Mononuclear cell (primary cell): Measurements from ENCODE around the gene MINDY2. TPM values are rescaled to one million over a fixed set of nuclear protein-coding genes. Genes with fewer than 3 reads are reported as not detected.
"Not testable (repeated sequence)": the region's sequence is repeated elsewhere in the genome, so short reads cannot be mapped to it uniquely, and the experiment has no call there.

ENCODE experiments used
- H3K27me3 ChIP-seq: 2 replicates; pipeline ENCODE4 v1.6.0; 2011; ENCODE audit warnings: low read length, control low read depth; ENCODE audit not compliant: insufficient read depth
- H3K4me1 ChIP-seq: 2 replicates; pipeline ENCODE4 v1.5.1; 2011; ENCODE audit warnings: mild to moderate bottlenecking, low read length, control low read depth; ENCODE audit not compliant: insufficient read depth
- H3K4me3 ChIP-seq: 2 replicates; pipeline ENCODE4 v1.5.1; 2011; ENCODE audit warnings: mild to moderate bottlenecking, low read length, moderate library complexity
- H3K9me3 ChIP-seq: 2 replicates; pipeline ENCODE4 v1.5.1; 2011; ENCODE audit warnings: low read depth, mild to moderate bottlenecking, control low read depth, low read length
- total RNA-seq: library from RNA; depleted of rRNA; stranded (reverse); fragments of >200 nt; gene quantifications from one replicate; pipeline ENCODE4 v1.2.3, GENCODE V29; 2012

Gene MINDY2
- total RNA-seq, 1 donor, result 6.7 TPM

GRCh38 chr15:58876306-58877106 is 105.4 kb downstream of the MINDY2 start:
- Histone ChIP-seq H3K4me3 (no peak overlapping the region), H3K4me1 (peaks cover 8% of the 10 kb centered on the region), H3K9me3 (no peaks in the 10 kb centered on the region), H3K27me3 (no peaks in the 10 kb centered on the region)

- H3K4me3 ChIP-seq, result no peak overlapping the region
- H3K9me3 ChIP-seq, result no peaks in the 10 kb centered on the region
- peaks cover 6% of the 10 kb centered on the region for H3K4me1 ChIP-seq
- H3K27me3 ChIP-seq, result no peaks in the 10 kb centered on the region
Measured at GRCh38 chr15:58877999-58878825, 107.1 kb downstream of the MINDY2 start.

- no peaks in the 10 kb centered on the region for H3K9me3 ChIP-seq
- H3K27me3 ChIP-seq, result no peaks in the 10 kb centered on the region
- H3K4me3 ChIP-seq, result no peak overlapping the region
Measured at GRCh38 chr15:58880320-58880719, 109.2 kb downstream of the MINDY2 start.

GRCh38 chr15:58882243-58882642 is 111.1 kb downstream of the MINDY2 start:
- no peaks in the 10 kb centered on the region for H3K27me3 ChIP-seq
- no peaks in the 10 kb centered on the region for H3K9me3 ChIP-seq
- H3K4me1 ChIP-seq, result peaks cover 9% of the 10 kb centered on the region
- no peak overlapping the region for H3K4me3 ChIP-seq

More at GRCh38 chr15:58880320-58880719, 109.2 kb downstream of the MINDY2 start:
- H3K4me1 ChIP-seq, result peaks cover 9% of the 10 kb centered on the region

GRCh38 chr15:58883926-58884325 is 112.8 kb downstream of the MINDY2 start:
- H3K9me3 ChIP-seq, H3K27me3 ChIP-seq, H3K4me1 ChIP-seq, H3K4me3 ChIP-seq: not testable (repeated sequence)

- Histone ChIP-seq H3K4me3 (no peak overlapping the region), H3K4me1 (peaks cover 9% of the 10 kb centered on the region), H3K9me3 (no peaks in the 10 kb centered on the region), H3K27me3 (no peaks in the 10 kb centered on the region)
Measured at GRCh38 chr15:58886921-58887320, 115.8 kb downstream of the MINDY2 start.

- H3K9me3 ChIP-seq, result no peaks in the 10 kb centered on the region
- H3K27me3 ChIP-seq, result no peaks in the 10 kb centered on the region
- peaks cover 3% of the 10 kb centered on the region for H3K4me1 ChIP-seq
- H3K4me3 ChIP-seq, result no peak overlapping the region
Measured at GRCh38 chr15:58889363-58889762, 118.3 kb downstream of the MINDY2 start.

- Histone ChIP-seq H3K4me3 (no peak overlapping the region), H3K4me1 (no peaks in the 10 kb centered on the region), H3K27me3 (no peaks in the 10 kb centered on the region), H3K9me3 (no peaks in the 10 kb centered on the region)
Measured at GRCh38 chr15:58898150-58898680, 127.1 kb downstream of the MINDY2 start.

GRCh38 chr15:58900631-58901030 is 129.5 kb downstream of the MINDY2 start:
- Histone ChIP-seq H3K4me3 (no peak overlapping the region), H3K9me3 (no peaks in the 10 kb centered on the region), H3K27me3 (no peaks in the 10 kb centered on the region), H3K4me1 (no peaks in the 10 kb centered on the region)

- Histone ChIP-seq H3K4me3 (no peak overlapping the region), H3K27me3 (no peaks in the 10 kb centered on the region), H3K9me3 (no peaks in the 10 kb centered on the region), H3K4me1 (peaks cover 12% of the 10 kb centered on the region)
Measured at GRCh38 chr15:58908550-58909309, 137.6 kb downstream of the MINDY2 start.

- H3K4me1 ChIP-seq, result peaks cover 12% of the 10 kb centered on the region
- H3K27me3 ChIP-seq, result no peaks in the 10 kb centered on the region
- H3K9me3 ChIP-seq, result no peaks in the 10 kb centered on the region
- H3K4me3 ChIP-seq, result no peak overlapping the region
Measured at GRCh38 chr15:58909616-58910015, 138.5 kb downstream of the MINDY2 start.

GRCh38 chr15:58910456-58910855 is 139.4 kb downstream of the MINDY2 start:
- Histone ChIP-seq H3K4me1 (peaks cover 12% of the 10 kb centered on the region), H3K27me3 (no peaks in the 10 kb centered on the region), H3K9me3 (no peaks in the 10 kb centered on the region), H3K4me3 (no peak overlapping the region)
